H9 (cell line): Measurements from ENCODE around the gene IER2. TPM values are rescaled to one million over a fixed set of nuclear protein-coding genes. Genes with fewer than 3 reads are reported as not detected.
A peak's percentile ranks its signal among the peaks of the same experiment; 100 is the strongest.

ENCODE experiments used
- DNase-seq: peaks from one replicate; pipeline ENCODE4 v3.0.0-alpha.2; 2017
- H2AFZ ChIP-seq: one replicate; pipeline ENCODE4 v1.6.1; 2013; ENCODE audit warnings: mild to moderate bottlenecking, low read length, control low read depth, moderate library complexity
- H2AK5ac ChIP-seq: 2 replicates; pipeline ENCODE4 v1.6.1; 2013; ENCODE audit warnings: low read length, control low read depth, mixed read lengths; ENCODE audit not compliant: insufficient read length
- H2BK120ac ChIP-seq: one replicate; pipeline ENCODE4 v1.6.1; 2013; ENCODE audit warnings: low read depth, mild to moderate bottlenecking, low read length, control low read depth, inconsistent platforms; ENCODE audit not compliant: poor library complexity, severe bottlenecking
- H2BK12ac ChIP-seq: 2 replicates; pipeline ENCODE4 v1.6.1; 2013; ENCODE audit warnings: low read length, control low read depth, mixed read lengths, low read depth; ENCODE audit not compliant: insufficient read length
- H2BK15ac ChIP-seq: 2 replicates; pipeline ENCODE4 v1.6.1; 2013; ENCODE audit warnings: low read depth, low read length, control low read depth
- H2BK20ac ChIP-seq: one replicate; pipeline ENCODE4 v1.6.1; 2013; ENCODE audit warnings: low read depth, mild to moderate bottlenecking, low read length, control low read depth, inconsistent platforms; ENCODE audit not compliant: poor library complexity, severe bottlenecking
- H2BK5ac ChIP-seq: 2 replicates; pipeline ENCODE4 v1.6.1; 2013; ENCODE audit warnings: low read length, control low read depth, mixed read lengths; ENCODE audit not compliant: insufficient read length
- H3K14ac ChIP-seq: 2 replicates; pipeline ENCODE4 v1.6.1; 2013; ENCODE audit warnings: low read length, control low read depth; ENCODE audit not compliant: insufficient read depth
- H3K18ac ChIP-seq: 2 replicates; pipeline ENCODE4 v1.6.1; 2013; ENCODE audit warnings: low read depth, mild to moderate bottlenecking, mixed read lengths, low read length, control low read depth; ENCODE audit not compliant: insufficient read length
- H3K23ac ChIP-seq: 2 replicates; pipeline ENCODE4 v1.6.1; 2013; ENCODE audit warnings: low read length, control low read depth, mixed read lengths, low read depth; ENCODE audit not compliant: insufficient read length
- H3K23me2 ChIP-seq: 2 replicates; pipeline ENCODE4 v1.6.1; 2013; ENCODE audit warnings: low read depth, mild to moderate bottlenecking, mixed read lengths, low read length, control low read depth; ENCODE audit not compliant: insufficient read length, poor library complexity, severe bottlenecking
- H3K27ac ChIP-seq: 2 replicates; pipeline ENCODE4 v1.5.1; 2013; ENCODE audit warnings: low read length, control low read depth, mixed read lengths, low read depth; ENCODE audit not compliant: insufficient read length
- H3K27me3 ChIP-seq: 2 replicates; pipeline ENCODE4 v1.6.1; 2013; ENCODE audit warnings: low read length, control low read depth, inconsistent platforms; ENCODE audit not compliant: insufficient read depth
- H3K4ac ChIP-seq: 2 replicates; pipeline ENCODE4 v1.6.1; 2013; ENCODE audit warnings: low read depth, mild to moderate bottlenecking, control low read depth, inconsistent platforms, low read length, moderate library complexity
- H3K4me1 ChIP-seq: 2 replicates; pipeline ENCODE4 v1.6.1; 2013; ENCODE audit warnings: low read length, control low read depth, inconsistent platforms; ENCODE audit not compliant: insufficient read depth
- H3K4me2 ChIP-seq: 2 replicates; pipeline ENCODE4 v1.6.1; 2013; ENCODE audit warnings: low read length, control low read depth, mixed read lengths; ENCODE audit not compliant: insufficient read length, insufficient read depth
- H3K56ac ChIP-seq: 2 replicates; pipeline ENCODE4 v1.6.1; 2013; ENCODE audit warnings: low read depth, mild to moderate bottlenecking, mixed read lengths, low read length, control low read depth; ENCODE audit not compliant: insufficient read length
- H3K79me1 ChIP-seq: 2 replicates; pipeline ENCODE4 v1.6.1; 2013; ENCODE audit warnings: low read depth, mild to moderate bottlenecking, moderate library complexity, low read length, control low read depth, inconsistent platforms; ENCODE audit not compliant: insufficient read depth, poor library complexity, severe bottlenecking
- H3K79me2 ChIP-seq: 2 replicates; pipeline ENCODE4 v1.6.1; 2013; ENCODE audit warnings: low read length, control low read depth, inconsistent platforms; ENCODE audit not compliant: insufficient read depth
- H3K9ac ChIP-seq: 2 replicates; pipeline ENCODE4 v1.6.1; 2013; ENCODE audit warnings: low read length, control low read depth, mixed read lengths; ENCODE audit not compliant: insufficient read length; ENCODE audit errors: extremely low read depth
- H3K9me3 ChIP-seq: one replicate; pipeline ENCODE4 v1.6.1; 2013; ENCODE audit warnings: low read depth, low read length, inconsistent platforms; ENCODE audit not compliant: control insufficient read depth
- H3T11ph ChIP-seq: one replicate; pipeline ENCODE4 v1.6.1; 2013; ENCODE audit warnings: mild to moderate bottlenecking, low read length, control low read depth, inconsistent platforms
- H4K20me1 ChIP-seq: one replicate; pipeline ENCODE4 v1.6.1; 2013; ENCODE audit not compliant: control insufficient read depth, insufficient read length, insufficient read depth
- H4K5ac ChIP-seq: 2 replicates; pipeline ENCODE4 v1.6.1; 2013; ENCODE audit warnings: low read depth, mild to moderate bottlenecking, mixed read lengths, low read length, control low read depth; ENCODE audit not compliant: insufficient read length
- H4K8ac ChIP-seq: replicated peaks from 2 replicates; pipeline ENCODE4 v1.6.1; 2013; ENCODE audit warnings: low read length, control low read depth, mixed read lengths, low read depth; ENCODE audit not compliant: insufficient read length
- H4K91ac ChIP-seq: 2 replicates; pipeline ENCODE4 v1.6.1; 2013; ENCODE audit warnings: low read depth, mild to moderate bottlenecking, moderate library complexity, mixed read lengths, low read length, control low read depth; ENCODE audit not compliant: insufficient read length
- H3K27ac Mint-ChIP-seq, 3 experiments: 2 replicates in 2 of 3; 3 replicates in 1 of 3; pipeline ENCODE4 v1.8.0; 2020 to 2021; ENCODE audit warnings: mixed read lengths in 3 of 3, mild to moderate bottlenecking in 1 of 3, moderate library complexity in 1 of 3
- H3K27me3 Mint-ChIP-seq: 2 replicates; pipeline ENCODE4 v1.8.0; 2021; ENCODE audit warnings: low read depth, mild to moderate bottlenecking, moderate library complexity, mixed read lengths
- H3K36me3 Mint-ChIP-seq, 3 experiments: 2 replicates in 2 of 3; 3 replicates in 1 of 3; pipeline ENCODE4 v1.8.0; 2020 to 2021; ENCODE audit warnings: low read depth in 3 of 3, mixed read lengths in 3 of 3; ENCODE audit not compliant: insufficient read depth in 1 of 3
- H3K4me1 Mint-ChIP-seq, 2 experiments: 2 replicates each; pipeline ENCODE4 v1.8.0; 2020; ENCODE audit warnings: mixed read lengths in 2 of 2
- H3K4me3 Mint-ChIP-seq, 2 experiments: 2 replicates in 1 of 2; 3 replicates in 1 of 2; pipeline ENCODE4 v1.8.0; 2020 to 2021; ENCODE audit warnings: mild to moderate bottlenecking in 2 of 2, mixed read lengths in 2 of 2, moderate library complexity in 1 of 2
- H3K9me3 Mint-ChIP-seq, 2 experiments: 2 replicates in 1 of 2; 3 replicates in 1 of 2; pipeline ENCODE4 v1.8.0; 2020; ENCODE audit warnings: mild to moderate bottlenecking in 2 of 2, mixed read lengths in 2 of 2, moderate library complexity in 1 of 2
- CTCF ChIP-seq: fragments of 200-600 bp; sonication (generic); conservative IDR thresholded peaks from 3 replicates; pipeline ENCODE4 v1.8.0; 2021; ENCODE audit warnings: antibody characterized with exemption, mild to moderate bottlenecking
- WGBS: extraction: QIAGEN DNeasy Blood & Tissue Kit; methylation state at CpG from one replicate; pipeline ENCODE4 v1.1.7; 2013; ENCODE audit warnings: missing lambda C conversion rate, low lambda C conversion rate, mixed read lengths; ENCODE audit not compliant: insufficient read length; ENCODE audit errors: extremely low coverage; 5-methylcytosine and 5-hydroxymethylcytosine counted together
- total RNA-seq: library from RNA; stranded (reverse); gene quantifications from 2 replicates; pipeline ENCODE4 v1.2.1, GENCODE V29; 2021

The IER2 gene
- total RNA-seq, 1 experiment from 2014 or later = 160 TPM

GRCh38 chr19:13149628-13150186 lies 504 bp upstream of the IER2 start:
- H3T11ph ChIP-seq = no peak overlapping the region
- no peaks in the 10 kb centered on the region for H3K79me1 ChIP-seq
- no peaks in the 10 kb centered on the region for H4K20me1 ChIP-seq
- H3K4me2 ChIP-seq = peak overlapping the region; percentile 67
- H3K27ac ChIP-seq = no peak overlapping the region
- TF ChIP-seq CTCF = no peak
- no peak overlapping the region for H2BK12ac ChIP-seq
- no peak overlapping the region for H2AK5ac ChIP-seq
- H2BK5ac ChIP-seq = no peak overlapping the region
- H3K14ac ChIP-seq = no peak overlapping the region
- H2BK120ac ChIP-seq = no peak overlapping the region
- Mint-ChIP-seq H3K27me3 (peaks cover 8% of the 10 kb centered on the region; the same call in 1 of the 2 replicates), H3K4me1 (peaks cover 11 to 12% of the 10 kb centered on the region in 2 experiments), H3K4me3 (peak overlapping the region; percentile 97 to 98), H3K27ac (peak overlapping the region in 2 of 3 experiments; percentile 68 to 100; a peak in 3 of 7 replicates), H3K36me3 (peaks cover 18 to 23% (median 22%) of the 10 kb centered on the region in 3 experiments), H3K9me3 (peaks cover 8 to 9% of the 10 kb centered on the region in 2 experiments; a peak in 4 of 5 replicates)
- H4K8ac ChIP-seq = no peak overlapping the region
- H3K27me3 ChIP-seq = no peaks in the 10 kb centered on the region
- no CpG with 5 or more reads among the region's 46 CpGs for WGBS
- H2AFZ ChIP-seq = no peak overlapping the region
- DNase-seq = peak; percentile 61
- H3K23me2 ChIP-seq = peaks cover 22% of the 10 kb centered on the region
- peaks cover 17% of the 10 kb centered on the region; the same call in 1 of the 2 replicates for H3K79me2 ChIP-seq
- H3K9ac ChIP-seq = peak overlapping the region; percentile 27
- H3K18ac ChIP-seq = no peak overlapping the region
- H4K5ac ChIP-seq = no peak overlapping the region
- H2BK20ac ChIP-seq = no peak overlapping the region
- H2BK15ac ChIP-seq = no peak overlapping the region
- H3K9me3 ChIP-seq = no peaks in the 10 kb centered on the region
- H3K4me1 ChIP-seq = no peaks in the 10 kb centered on the region
- H3K56ac ChIP-seq = no peak overlapping the region
- H3K4ac ChIP-seq = no peak overlapping the region
- H3K23ac ChIP-seq = no peak overlapping the region
- H4K91ac ChIP-seq = no peak overlapping the region
